Adrenal gland (tissue), 5 donors: ENCODE data around the gene SREK1.

Experiments
- POLR2A ChIP-seq, 2 donors: fragments of 450-650 bp; IDR thresholded peaks; one replicate each; pipeline ENCODE4 v1.6.1; 2017; ENCODE audit warnings: antibody characterized with exemption in 2 of 2, mild to moderate bottlenecking in 2 of 2, moderate library complexity in 1 of 2
- TF ChIP-seq, protein P1 (sequence below), 6 experiments: fragments of 450-650 bp in 4 of 6; fragments of 200-600 bp in 2 of 6; sonication (generic) in 1 of 6; IDR thresholded peaks; 1 replicate in 5 of 6; 2 replicates in 1 of 6; pipeline versions ENCODE4 v1.5.1 to v1.8.0; 2016 to 2021; ENCODE audit warnings: antibody characterized with exemption in 6 of 6, mild to moderate bottlenecking in 2 of 6, moderate library complexity in 1 of 6
- donor health status: DM: no; HTN: no; CAD: no.

DNA sequence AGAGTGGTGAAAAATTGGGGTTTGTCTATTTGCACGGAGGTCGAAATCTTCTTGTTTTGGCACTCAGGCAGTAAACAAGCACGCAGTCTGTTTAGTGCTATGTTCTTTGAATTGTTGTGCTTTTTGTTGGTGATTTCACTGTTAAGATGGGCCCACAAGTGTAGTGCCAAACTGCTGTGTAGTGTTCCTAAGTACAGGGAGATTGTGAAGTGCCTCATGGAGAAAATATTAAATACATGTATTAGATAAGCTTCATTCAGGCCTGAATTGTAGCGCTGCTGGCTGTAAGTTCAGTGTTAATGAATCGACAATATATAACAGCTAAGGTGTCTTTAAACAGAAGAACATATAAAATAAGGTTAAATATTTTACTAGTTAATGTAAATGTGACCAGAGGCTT, 17.3 kb downstream of the SREK1 start:
- no peak for TF ChIP-seq POLR2A (IDR thresholded peaks at IDR 0.05)
- TF ChIP-seq, protein P1, sequence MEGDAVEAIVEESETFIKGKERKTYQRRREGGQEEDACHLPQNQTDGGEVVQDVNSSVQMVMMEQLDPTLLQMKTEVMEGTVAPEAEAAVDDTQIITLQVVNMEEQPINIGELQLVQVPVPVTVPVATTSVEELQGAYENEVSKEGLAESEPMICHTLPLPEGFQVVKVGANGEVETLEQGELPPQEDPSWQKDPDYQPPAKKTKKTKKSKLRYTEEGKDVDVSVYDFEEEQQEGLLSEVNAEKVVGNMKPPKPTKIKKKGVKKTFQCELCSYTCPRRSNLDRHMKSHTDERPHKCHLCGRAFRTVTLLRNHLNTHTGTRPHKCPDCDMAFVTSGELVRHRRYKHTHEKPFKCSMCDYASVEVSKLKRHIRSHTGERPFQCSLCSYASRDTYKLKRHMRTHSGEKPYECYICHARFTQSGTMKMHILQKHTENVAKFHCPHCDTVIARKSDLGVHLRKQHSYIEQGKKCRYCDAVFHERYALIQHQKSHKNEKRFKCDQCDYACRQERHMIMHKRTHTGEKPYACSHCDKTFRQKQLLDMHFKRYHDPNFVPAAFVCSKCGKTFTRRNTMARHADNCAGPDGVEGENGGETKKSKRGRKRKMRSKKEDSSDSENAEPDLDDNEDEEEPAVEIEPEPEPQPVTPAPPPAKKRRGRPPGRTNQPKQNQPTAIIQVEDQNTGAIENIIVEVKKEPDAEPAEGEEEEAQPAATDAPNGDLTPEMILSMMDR (IDR thresholded peaks at IDR 0.05): no peak
